ENCODE measurements around the gene WDPCP. TPM values are rescaled to one million over a fixed set of nuclear protein-coding genes. Genes with fewer than 3 reads are reported as not detected.

The WDPCP gene
- total RNA-seq, 1 donor: 16.3 TPM

DNA sequence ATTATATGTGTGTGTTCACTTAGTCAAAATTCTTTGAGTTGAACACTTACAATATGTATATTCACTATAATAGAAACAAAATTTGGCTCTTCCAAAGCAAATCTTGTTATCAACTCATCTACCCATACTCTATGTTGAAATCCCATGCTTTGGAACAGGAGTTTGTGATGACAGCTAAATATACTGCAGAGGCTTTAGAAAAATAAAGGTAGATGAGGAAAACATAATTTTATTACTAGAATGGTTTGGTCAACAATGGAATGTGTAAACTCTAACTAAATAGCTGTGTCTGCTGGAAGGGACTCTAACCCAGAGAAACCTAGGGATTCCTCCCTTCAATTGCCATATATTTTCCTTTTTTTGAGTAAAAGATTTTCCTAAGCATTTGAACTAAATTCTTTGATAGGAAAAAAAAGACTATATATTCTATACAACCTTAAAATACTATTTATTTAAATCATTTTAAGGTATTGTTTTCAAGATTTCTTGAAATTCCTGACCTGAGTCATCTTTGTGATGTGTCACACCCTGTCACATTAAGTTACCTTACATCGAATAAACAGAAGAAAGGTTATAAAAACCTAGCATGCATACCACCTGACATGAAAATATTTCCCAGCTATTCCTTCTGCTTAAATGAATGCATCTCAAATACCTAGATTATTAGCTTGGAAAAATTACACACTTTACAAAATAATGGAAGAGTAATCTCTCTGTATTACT, 362.2 kb downstream of the WDPCP start:
- H3K27ac ChIP-seq (ENCODE audit: low read depth, low read length): no peak overlapping the region
- H3K9me3 ChIP-seq (ENCODE audit: low read depth, low read length): no peaks in the 10 kb centered on the region
- no peaks in the 10 kb centered on the region for H3K4me1 ChIP-seq (ENCODE audit: insufficient read depth, low read length)
- no peaks in the 10 kb centered on the region for H3K79me2 ChIP-seq (ENCODE audit: insufficient read depth, low read length)
- TF ChIP-seq, protein P1, sequence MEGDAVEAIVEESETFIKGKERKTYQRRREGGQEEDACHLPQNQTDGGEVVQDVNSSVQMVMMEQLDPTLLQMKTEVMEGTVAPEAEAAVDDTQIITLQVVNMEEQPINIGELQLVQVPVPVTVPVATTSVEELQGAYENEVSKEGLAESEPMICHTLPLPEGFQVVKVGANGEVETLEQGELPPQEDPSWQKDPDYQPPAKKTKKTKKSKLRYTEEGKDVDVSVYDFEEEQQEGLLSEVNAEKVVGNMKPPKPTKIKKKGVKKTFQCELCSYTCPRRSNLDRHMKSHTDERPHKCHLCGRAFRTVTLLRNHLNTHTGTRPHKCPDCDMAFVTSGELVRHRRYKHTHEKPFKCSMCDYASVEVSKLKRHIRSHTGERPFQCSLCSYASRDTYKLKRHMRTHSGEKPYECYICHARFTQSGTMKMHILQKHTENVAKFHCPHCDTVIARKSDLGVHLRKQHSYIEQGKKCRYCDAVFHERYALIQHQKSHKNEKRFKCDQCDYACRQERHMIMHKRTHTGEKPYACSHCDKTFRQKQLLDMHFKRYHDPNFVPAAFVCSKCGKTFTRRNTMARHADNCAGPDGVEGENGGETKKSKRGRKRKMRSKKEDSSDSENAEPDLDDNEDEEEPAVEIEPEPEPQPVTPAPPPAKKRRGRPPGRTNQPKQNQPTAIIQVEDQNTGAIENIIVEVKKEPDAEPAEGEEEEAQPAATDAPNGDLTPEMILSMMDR (IDR thresholded peaks at IDR 0.05; ENCODE audit: extremely low read depth, low read depth, low read length): no peak
- H3K27me3 ChIP-seq (ENCODE audit: insufficient read depth, low read length): no peaks in the 10 kb centered on the region
- H3K36me3 ChIP-seq (ENCODE audit: insufficient read depth, low read length): no peaks in the 10 kb centered on the region
- no peak overlapping the region for H3K4me2 ChIP-seq (ENCODE audit: insufficient read depth, low read length)
- DNase-seq (ENCODE audit: insufficient read length, low spot score, missing footprints): no peak
- H4K20me1 ChIP-seq (ENCODE audit: insufficient read depth, low read length): no peaks in the 10 kb centered on the region
- no peak overlapping the region for H3K4me3 ChIP-seq (ENCODE audit: insufficient read depth, low read length)
- no peak overlapping the region for H2AFZ ChIP-seq (ENCODE audit: low read length)

DNA sequence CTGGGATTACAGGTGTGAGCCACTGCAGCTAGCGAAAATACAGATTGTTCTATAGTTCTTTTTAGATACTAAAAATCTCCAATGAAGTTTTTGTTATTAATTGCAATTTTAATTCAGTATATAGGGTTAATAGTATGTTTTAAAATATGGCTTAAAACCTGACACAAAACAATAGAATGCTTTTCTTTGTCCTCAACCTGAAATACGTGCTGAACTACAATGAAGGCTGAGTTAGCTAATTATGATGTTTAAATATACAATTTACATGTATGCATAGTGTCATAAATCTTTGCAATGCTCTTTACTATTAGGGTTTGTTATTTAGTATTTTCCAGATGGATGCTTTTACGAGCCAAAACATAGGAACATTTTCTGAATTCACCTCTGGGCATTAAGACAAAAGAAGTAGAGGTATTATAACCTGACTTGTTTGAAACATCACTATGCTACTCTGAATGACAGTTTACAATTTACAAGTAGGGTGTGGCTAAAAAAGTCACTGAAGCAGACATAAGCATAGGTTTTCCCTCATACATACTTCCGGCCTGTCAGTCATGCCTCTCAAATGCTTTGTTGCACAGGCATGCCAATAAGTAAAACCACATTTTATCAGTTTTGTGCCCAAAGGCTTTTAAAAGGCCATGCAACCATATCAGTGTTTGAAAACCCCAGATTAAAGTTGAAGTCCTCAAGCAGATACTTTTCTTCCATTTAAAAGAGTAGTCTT, 369.3 kb downstream of the WDPCP start:
- Histone ChIP-seq H4K20me1 (ENCODE audit: insufficient read depth, low read length) (no peaks in the 10 kb centered on the region), H3K36me3 (ENCODE audit: insufficient read depth, low read length) (no peaks in the 10 kb centered on the region), H3K4me2 (ENCODE audit: insufficient read depth, low read length) (no peak overlapping the region), H3K4me3 (ENCODE audit: insufficient read depth, low read length) (no peak overlapping the region), H2AFZ (ENCODE audit: low read length) (no peak overlapping the region), H3K79me2 (ENCODE audit: insufficient read depth, low read length) (no peaks in the 10 kb centered on the region), H3K9me3 (ENCODE audit: low read depth, low read length) (no peaks in the 10 kb centered on the region), H3K27me3 (ENCODE audit: insufficient read depth, low read length) (no peaks in the 10 kb centered on the region), H3K4me1 (ENCODE audit: insufficient read depth, low read length) (no peaks in the 10 kb centered on the region), H3K27ac (ENCODE audit: low read depth, low read length) (no peak overlapping the region)
- DNase-seq (ENCODE audit: insufficient read length, low spot score, missing footprints): no peak
- TF ChIP-seq, protein P1 (IDR thresholded peaks at IDR 0.05; ENCODE audit: extremely low read depth, low read depth, low read length): no peak

DNA sequence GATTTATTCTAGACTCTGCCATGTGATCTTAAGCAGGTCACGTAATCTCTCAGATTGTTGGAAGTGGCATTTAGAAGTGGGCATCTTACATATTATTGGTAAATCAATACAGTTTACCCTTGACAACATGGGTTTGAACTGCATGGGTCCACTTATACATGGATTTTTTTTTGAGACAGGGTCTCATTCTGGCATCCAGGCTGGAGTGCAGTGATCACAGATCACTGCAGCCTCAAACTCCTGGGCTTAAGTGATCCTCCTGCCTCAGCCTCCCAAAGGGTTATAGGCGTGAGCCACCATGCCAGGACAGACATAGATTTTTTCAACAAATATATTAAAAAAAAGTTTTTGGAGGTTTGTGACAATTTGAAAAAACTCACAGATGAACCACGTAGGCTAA, 393.0 kb downstream of the WDPCP start:
- TF ChIP-seq, protein P1 (IDR thresholded peaks at IDR 0.05; ENCODE audit: extremely low read depth, low read depth, low read length): no peak
- Histone ChIP-seq H4K20me1 (ENCODE audit: insufficient read depth, low read length) (no peaks in the 10 kb centered on the region), H3K4me2 (ENCODE audit: insufficient read depth, low read length) (no peak overlapping the region), H3K9me3 (ENCODE audit: low read depth, low read length) (no peaks in the 10 kb centered on the region), H3K27me3 (ENCODE audit: insufficient read depth, low read length) (no peaks in the 10 kb centered on the region), H3K79me2 (ENCODE audit: insufficient read depth, low read length) (no peaks in the 10 kb centered on the region), H2AFZ (ENCODE audit: low read length) (no peak overlapping the region), H3K36me3 (ENCODE audit: insufficient read depth, low read length) (no peaks in the 10 kb centered on the region), H3K4me3 (ENCODE audit: insufficient read depth, low read length) (no peak overlapping the region), H3K4me1 (ENCODE audit: insufficient read depth, low read length) (no peaks in the 10 kb centered on the region), H3K27ac (ENCODE audit: low read depth, low read length) (no peak overlapping the region)
- DNase-seq (ENCODE audit: insufficient read length, low spot score, missing footprints): no peak

DNA sequence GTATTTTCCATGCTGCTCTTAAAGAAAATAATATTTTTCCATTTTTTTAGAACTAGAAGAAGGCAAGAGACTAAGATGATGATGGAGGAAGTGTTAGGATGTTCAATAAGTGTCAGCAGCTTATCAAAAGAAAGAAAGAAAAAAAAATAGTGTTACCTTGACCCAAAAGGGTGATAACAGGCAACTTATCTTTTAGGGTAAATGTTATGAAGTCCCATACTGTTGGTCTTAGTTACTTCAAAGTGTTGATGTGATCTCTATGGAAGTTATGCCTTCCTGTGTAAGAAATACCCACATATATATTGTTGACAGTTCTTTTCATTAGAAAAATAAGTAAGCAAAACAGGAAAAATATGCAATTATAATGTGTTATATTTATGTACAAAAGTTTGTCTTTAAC, 394.1 kb downstream of the WDPCP start:
- Histone ChIP-seq H3K27me3 (ENCODE audit: insufficient read depth, low read length) (no peaks in the 10 kb centered on the region), H3K36me3 (ENCODE audit: insufficient read depth, low read length) (no peaks in the 10 kb centered on the region), H3K4me3 (ENCODE audit: insufficient read depth, low read length) (no peak overlapping the region), H3K79me2 (ENCODE audit: insufficient read depth, low read length) (no peaks in the 10 kb centered on the region), H2AFZ (ENCODE audit: low read length) (no peak overlapping the region), H3K4me2 (ENCODE audit: insufficient read depth, low read length) (no peak overlapping the region), H3K27ac (ENCODE audit: low read depth, low read length) (no peak overlapping the region), H3K9me3 (ENCODE audit: low read depth, low read length) (no peaks in the 10 kb centered on the region), H3K4me1 (ENCODE audit: insufficient read depth, low read length) (no peaks in the 10 kb centered on the region), H4K20me1 (ENCODE audit: insufficient read depth, low read length) (no peaks in the 10 kb centered on the region)
- TF ChIP-seq, protein P1 (IDR thresholded peaks at IDR 0.05; ENCODE audit: extremely low read depth, low read depth, low read length): no peak
- no peak for DNase-seq (ENCODE audit: insufficient read length, low spot score, missing footprints)
